Activated naive CD8-positive, alpha-beta T cell treated with anti-CD3 and anti-CD28 coated beads, Interleukin-2, amount 50 U/mL, for 16 hours (primary cell): ENCODE data around the gene ADAMTS14.

Experiments used
- DNase-seq: peaks from one replicate; pipeline ENCODE4 v3.0.0-alpha.2; 2020; ENCODE audit warnings: low read depth, low spot score

The ADAMTS14 gene

GRCh38 chr10:70675496-70676161 is 3.3 kb downstream of the ADAMTS14 start:
- no peak for DNase-seq

- DNase-seq, result no peak
Observed at GRCh38 chr10:70676511-70676910, 4.2 kb downstream of the ADAMTS14 start.

- DNase-seq, result no peak
Observed at GRCh38 chr10:70677016-70677415, 4.7 kb downstream of the ADAMTS14 start.

- DNase-seq, result no peak
Observed at GRCh38 chr10:70677620-70678249, 5.4 kb downstream of the ADAMTS14 start.

GRCh38 chr10:70678250-70678635 is 5.9 kb downstream of the ADAMTS14 start:
- DNase-seq, result no peak

- DNase-seq, result no peak
Observed at GRCh38 chr10:70678757-70679489, 6.6 kb downstream of the ADAMTS14 start.

GRCh38 chr10:70679498-70679897 is 7.2 kb downstream of the ADAMTS14 start:
- DNase-seq, result no peak

- no peak for DNase-seq
Observed at GRCh38 chr10:70680899-70681730, 8.8 kb downstream of the ADAMTS14 start.

GRCh38 chr10:70681731-70682005 is 9.4 kb downstream of the ADAMTS14 start:
- no peak for DNase-seq

GRCh38 chr10:70682920-70683600 is 10.8 kb downstream of the ADAMTS14 start:
- no peak for DNase-seq

- no peak for DNase-seq
Observed at GRCh38 chr10:70683601-70683934, 11.3 kb downstream of the ADAMTS14 start.

GRCh38 chr10:70683940-70684339 is 11.6 kb downstream of the ADAMTS14 start:
- no peak for DNase-seq

- no peak for DNase-seq
Observed at GRCh38 chr10:70684374-70684773, 12.1 kb downstream of the ADAMTS14 start.

GRCh38 chr10:70684839-70685454 is 12.6 kb downstream of the ADAMTS14 start:
- DNase-seq, result no peak

- DNase-seq, result no peak
Observed at GRCh38 chr10:70685455-70685911, 13.2 kb downstream of the ADAMTS14 start.

- DNase-seq, result no peak
Observed at GRCh38 chr10:70688828-70689227, 16.5 kb downstream of the ADAMTS14 start.

- DNase-seq, result no peak
Observed at GRCh38 chr10:70689661-70690060, 17.4 kb downstream of the ADAMTS14 start.

- DNase-seq, result no peak
Observed at GRCh38 chr10:70690589-70690988, 18.3 kb downstream of the ADAMTS14 start.

- DNase-seq, result no peak
Observed at GRCh38 chr10:70691611-70692010, 19.3 kb downstream of the ADAMTS14 start.

GRCh38 chr10:70692043-70692603 is 19.8 kb downstream of the ADAMTS14 start:
- no peak for DNase-seq
